ENCODE measurements around the gene RASL10B. TPM values are rescaled to one million over a fixed set of nuclear protein-coding genes. Genes with fewer than 3 reads are reported as not detected.
A peak's percentile ranks its signal among the peaks of the same experiment; 100 is the strongest.

Gene RASL10B
- total RNA-seq, 1 donor from 2014 or later: 16.2 TPM

DNA sequence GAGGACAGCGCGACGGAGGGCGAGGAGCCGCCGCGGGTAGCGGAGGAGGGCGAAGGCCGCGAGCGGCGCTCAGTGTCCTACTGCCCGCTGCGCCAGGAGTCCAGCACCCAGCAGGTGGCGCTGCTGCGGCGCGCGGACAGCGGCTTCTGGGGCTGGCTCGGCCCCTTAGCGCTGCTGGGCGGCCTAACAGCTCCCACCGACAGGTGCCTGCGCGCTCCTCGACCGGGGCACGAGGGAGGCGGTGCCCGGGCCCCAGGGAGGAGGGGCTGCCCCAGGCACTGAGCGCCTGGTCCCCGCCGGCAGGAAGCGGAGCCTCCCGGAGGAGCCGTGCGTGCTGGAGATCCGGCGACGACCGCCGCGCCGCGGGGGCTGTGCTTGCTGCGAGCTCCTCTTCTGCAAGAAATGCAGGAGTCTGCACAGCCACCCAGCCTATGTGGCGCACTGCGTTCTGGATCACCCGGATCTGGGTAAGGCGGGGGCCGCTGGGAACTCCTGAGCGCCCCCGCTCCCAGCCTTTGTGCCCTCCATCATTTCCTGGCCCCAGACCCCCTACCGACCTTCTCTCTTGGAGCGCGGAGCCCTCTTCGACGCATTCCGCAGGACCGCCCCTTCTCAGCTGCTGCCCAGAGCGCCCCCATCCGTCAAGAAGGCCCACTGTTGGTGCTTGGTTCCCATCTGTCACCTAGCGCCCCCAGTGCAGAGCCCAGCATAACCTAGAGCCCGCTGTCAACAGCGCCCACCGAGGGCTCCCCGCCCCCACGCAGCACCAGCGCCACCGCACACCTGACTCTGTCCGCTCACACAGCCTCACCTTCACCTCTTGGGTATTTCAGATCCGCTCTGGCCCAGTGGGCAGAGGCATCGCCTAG is 32.9 kb downstream of the RASL10B start:
- peak; percentile 95 for DNase-seq (ENCODE audit: extremely low spot score, unreplicated experiment)
- peak; percentile 95 for TF ChIP-seq CTCF (IDR thresholded peaks at IDR 0.05)
- H3K4me1 Mint-ChIP-seq (ENCODE audit: unreplicated experiment): peaks cover 20% of the 10 kb centered on the region
- no peaks in the 10 kb centered on the region for H3K9me3 Mint-ChIP-seq (ENCODE audit: unreplicated experiment)
- no peaks in the 10 kb centered on the region for H3K36me3 Mint-ChIP-seq (ENCODE audit: unreplicated experiment)
- peaks cover 4% of the 10 kb centered on the region for H3K27me3 Mint-ChIP-seq (ENCODE audit: unreplicated experiment)
- peak overlapping the region; percentile 73 for H3K4me3 Mint-ChIP-seq (ENCODE audit: unreplicated experiment)
- H3K27ac Mint-ChIP-seq (ENCODE audit: unreplicated experiment): no peak overlapping the region

GRCh38 chr17:35765086-35765710 is 33.8 kb downstream of the RASL10B start:
- Mint-ChIP-seq H3K4me1 (ENCODE audit: unreplicated experiment) (peaks cover 20% of the 10 kb centered on the region), H3K27me3 (ENCODE audit: unreplicated experiment) (peaks cover under 1% of the 10 kb centered on the region), H3K36me3 (ENCODE audit: unreplicated experiment) (no peaks in the 10 kb centered on the region), H3K4me3 (ENCODE audit: unreplicated experiment) (peak overlapping the region; percentile 73), H3K9me3 (ENCODE audit: unreplicated experiment) (no peaks in the 10 kb centered on the region), H3K27ac (ENCODE audit: unreplicated experiment) (no peak overlapping the region)
- DNase-seq (ENCODE audit: extremely low spot score, unreplicated experiment): no peak
- no peak for TF ChIP-seq CTCF (IDR thresholded peaks at IDR 0.05)

DNA sequence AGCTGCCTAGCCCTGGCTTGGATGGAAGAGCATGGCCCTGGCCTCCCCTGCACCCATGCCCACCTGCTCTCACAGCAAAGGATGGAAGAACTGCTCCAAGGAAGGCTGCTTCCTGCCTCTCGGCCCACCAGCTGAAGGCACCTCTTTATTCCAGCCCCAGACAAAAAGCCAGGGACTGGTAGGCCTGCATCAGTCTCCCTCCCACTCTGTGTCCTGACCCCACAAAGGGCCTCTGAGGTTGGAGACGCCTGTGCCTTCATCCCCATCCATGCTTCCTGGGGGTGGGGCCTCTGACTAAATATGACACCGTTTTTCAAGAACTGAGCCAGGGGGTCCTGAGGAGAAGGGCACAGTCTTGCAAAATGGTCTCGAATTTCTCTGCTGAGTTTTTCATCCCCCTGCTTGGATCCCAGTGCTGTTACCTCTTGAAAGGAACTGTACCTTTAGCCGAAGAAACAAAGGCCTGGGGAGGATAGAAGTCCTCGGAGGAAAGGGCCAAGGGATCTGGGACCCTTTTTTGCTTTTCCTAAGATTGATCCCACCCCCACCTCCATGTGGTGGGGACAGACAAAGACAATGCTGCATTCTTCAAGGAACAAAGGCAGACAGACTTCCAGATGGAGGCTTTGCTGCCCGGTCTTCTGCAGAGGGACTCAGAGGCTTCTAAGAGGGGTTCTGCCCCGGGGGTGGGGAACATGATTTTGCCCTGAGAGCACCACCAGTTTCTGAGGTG is 34.5 kb downstream of the RASL10B start:
- H3K9me3 Mint-ChIP-seq (ENCODE audit: unreplicated experiment): no peaks in the 10 kb centered on the region
- no peak for DNase-seq (ENCODE audit: extremely low spot score, unreplicated experiment)
- no peak for TF ChIP-seq CTCF (IDR thresholded peaks at IDR 0.05)
- no peak overlapping the region for H3K4me3 Mint-ChIP-seq (ENCODE audit: unreplicated experiment)
- no peaks in the 10 kb centered on the region for H3K36me3 Mint-ChIP-seq (ENCODE audit: unreplicated experiment)
- H3K27ac Mint-ChIP-seq (ENCODE audit: unreplicated experiment): no peak overlapping the region
- no peaks in the 10 kb centered on the region for H3K27me3 Mint-ChIP-seq (ENCODE audit: unreplicated experiment)
- peaks cover 20% of the 10 kb centered on the region for H3K4me1 Mint-ChIP-seq (ENCODE audit: unreplicated experiment)

DNA sequence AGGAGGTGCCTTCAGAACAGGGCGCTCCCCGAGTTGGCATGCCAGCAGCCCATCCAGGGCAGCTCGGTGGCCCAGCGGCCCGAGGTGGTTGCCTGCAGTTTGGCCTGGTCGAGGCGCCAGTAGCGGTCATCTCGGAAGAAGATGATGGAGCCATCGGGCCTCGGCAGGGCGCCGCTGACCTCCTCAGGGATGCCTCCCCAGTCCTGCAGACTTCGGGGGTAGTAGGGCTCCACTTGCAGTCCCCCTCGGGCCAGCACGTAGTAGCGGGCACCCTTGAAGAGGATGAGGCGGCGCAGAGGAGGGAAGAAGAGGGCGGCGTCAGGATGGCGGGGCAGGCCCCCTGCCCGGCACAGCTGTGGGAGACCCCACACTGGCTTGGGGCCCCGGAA is 35.0 kb downstream of the RASL10B start:
- DNase-seq (ENCODE audit: extremely low spot score, unreplicated experiment): no peak
- Mint-ChIP-seq H3K4me1 (ENCODE audit: unreplicated experiment) (peaks cover 20% of the 10 kb centered on the region), H3K27ac (ENCODE audit: unreplicated experiment) (no peak overlapping the region), H3K36me3 (ENCODE audit: unreplicated experiment) (no peaks in the 10 kb centered on the region), H3K4me3 (ENCODE audit: unreplicated experiment) (no peak overlapping the region), H3K27me3 (ENCODE audit: unreplicated experiment) (no peaks in the 10 kb centered on the region), H3K9me3 (ENCODE audit: unreplicated experiment) (no peaks in the 10 kb centered on the region)
- TF ChIP-seq CTCF (IDR thresholded peaks at IDR 0.05): no peak

Measured in osteocyte (in vitro differentiated cells).